HG02588 (cell line): ENCODE results near the gene APPL2.
"Not testable (repeated sequence)": the region's sequence is repeated elsewhere in the genome, so short reads cannot be mapped to it uniquely, and the experiment has no call there.

ENCODE experiments used
- ATAC-seq: cut with Tn5 transposase; IDR thresholded peaks from one replicate; pipeline ENCODE4 v1.9.1; 2021; ENCODE audit warnings: mild to moderate bottlenecking, moderate library complexity; ENCODE audit not compliant: unreplicated experiment

APPL2 gene

DNA sequence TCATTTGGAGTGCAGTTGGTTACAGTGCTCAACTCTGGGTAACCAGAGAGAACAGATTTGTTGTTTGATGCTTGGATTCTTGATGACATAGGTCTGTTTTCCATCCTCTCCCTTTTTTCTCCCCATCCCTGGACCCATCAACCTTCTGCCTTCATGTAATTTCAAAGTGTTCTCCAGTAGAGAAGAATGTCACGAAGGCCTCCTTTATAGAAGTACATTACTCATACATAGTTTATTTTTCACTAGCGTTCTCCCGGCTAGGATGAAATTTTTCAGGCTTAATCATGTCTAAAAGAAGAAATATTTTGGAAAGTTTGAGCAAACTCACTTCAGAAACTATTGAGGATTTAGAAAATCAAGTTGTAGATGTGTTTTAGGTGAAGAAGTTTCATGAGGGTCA is 20.9 kb upstream of the APPL2 start:
- no peak for ATAC-seq

DNA sequence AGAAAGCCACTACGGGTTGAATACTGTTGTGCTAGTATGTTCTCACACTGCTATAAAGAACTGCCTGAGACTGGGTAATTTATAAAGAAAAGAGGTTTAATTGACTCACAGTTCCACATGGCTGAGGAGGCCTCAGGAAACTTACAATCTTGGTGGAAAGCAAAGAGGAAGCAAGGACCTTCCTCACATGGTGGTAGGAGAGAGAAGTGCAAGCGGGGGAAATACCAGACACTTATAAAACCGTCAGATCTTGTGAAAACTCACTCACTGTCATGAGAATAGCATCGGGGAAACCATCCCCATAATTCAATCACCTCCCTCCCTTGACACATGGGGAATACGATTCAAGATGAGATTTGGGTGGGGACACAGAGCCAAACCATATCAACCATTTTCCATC is 20.5 kb upstream of the APPL2 start:
- ATAC-seq, result not testable (repeated sequence)

DNA sequence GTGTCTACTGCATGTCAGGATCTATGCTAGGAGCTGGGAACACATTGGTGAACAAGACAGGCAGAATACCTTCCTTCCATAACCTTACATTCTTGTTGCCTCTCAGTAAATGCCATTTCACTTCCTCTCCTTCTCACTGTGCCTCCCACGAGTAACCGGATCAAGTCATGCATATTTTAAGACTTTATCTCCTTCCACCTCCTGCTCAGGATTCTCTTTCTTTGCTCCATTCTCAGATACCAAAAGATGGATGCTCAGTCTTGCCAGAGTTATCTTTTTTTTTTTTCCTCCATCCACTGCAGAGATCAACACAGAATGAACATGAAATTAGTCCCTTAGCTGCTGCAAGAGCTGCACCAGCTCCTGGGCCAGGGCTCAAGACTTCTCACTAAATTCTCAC is 20.0 kb upstream of the APPL2 start:
- ATAC-seq, result no peak

DNA sequence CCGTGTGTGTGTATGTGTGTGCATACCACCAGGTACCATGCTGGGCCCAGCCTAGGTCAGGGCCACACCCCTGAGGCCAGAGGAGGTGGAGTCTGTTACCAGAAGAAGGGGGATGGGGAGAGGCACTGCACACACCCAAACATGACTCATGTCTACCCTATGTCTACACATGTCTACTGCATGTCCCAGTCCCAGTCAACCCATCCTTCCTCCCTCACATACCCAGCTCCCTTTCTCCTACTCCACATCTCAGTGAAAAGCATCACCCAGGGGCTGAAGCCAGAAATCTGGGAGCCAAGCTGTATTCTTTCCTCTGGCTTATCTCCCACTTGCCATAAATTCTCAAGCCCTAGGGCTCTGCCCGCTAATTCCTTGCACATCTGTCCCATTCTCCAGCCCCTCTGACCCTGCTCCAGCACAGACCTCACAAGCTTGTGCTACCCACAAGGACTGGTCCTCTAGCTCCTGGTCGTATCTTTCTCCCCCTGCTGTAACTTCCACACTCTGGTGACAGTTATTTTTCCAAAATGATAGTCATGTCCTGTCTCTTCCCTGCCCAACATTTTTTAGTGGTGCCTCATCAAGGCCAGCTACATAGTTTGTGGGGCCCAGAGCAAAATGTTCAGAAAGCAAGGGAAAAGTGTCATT is 18.0 kb upstream of the APPL2 start:
- no peak for ATAC-seq

DNA sequence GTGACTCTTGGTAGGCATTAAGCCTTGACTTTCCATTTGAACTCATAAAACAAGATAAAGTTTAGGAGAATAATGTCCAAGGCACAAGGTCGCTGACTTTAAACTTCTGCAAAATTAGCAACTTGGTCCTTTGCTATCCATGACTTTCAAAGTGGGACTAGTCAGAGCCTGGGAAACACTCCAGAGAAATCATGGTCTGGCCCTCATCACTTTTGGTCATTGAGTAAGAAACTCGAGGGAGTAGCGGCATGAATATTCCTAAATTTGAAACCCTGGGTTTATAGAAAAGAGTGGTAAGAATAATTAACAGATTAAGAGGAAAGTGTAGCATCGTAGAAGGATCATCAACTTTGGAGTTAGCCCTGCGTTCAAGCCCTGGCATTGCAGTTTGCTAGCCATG is 16.9 kb upstream of the APPL2 start:
- no peak for ATAC-seq

DNA sequence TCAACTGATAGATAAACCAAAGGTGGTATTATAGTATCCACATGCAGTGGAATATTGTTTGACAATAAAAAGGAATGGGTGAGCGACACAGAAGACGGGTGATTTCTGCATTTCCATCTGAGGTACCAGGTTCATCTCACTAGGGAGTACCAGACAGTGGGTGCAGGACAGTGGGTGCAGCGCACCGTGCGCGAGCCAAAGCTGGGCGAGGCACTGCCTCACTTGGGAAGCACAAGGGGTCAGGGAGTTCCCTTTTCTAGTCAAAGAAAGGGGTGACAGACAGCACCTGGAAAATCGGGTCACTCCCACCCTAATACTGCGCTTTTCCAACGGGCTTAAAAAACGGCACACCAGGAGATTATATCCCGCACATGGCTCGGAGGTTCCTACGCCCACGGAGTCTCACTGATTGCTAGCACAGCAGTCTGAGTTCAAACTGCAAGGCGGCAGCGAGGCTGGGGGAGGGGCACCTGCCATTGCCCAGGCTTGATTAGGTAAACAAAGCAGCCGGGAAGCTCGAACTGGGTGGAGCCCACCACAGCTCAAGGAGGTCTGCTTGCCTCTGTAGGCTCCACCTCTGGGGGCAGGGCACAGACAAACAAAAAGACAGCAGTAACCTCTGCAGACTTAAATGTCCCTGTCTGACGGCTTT is 9.9 kb upstream of the APPL2 start:
- ATAC-seq, result not testable (repeated sequence)

DNA sequence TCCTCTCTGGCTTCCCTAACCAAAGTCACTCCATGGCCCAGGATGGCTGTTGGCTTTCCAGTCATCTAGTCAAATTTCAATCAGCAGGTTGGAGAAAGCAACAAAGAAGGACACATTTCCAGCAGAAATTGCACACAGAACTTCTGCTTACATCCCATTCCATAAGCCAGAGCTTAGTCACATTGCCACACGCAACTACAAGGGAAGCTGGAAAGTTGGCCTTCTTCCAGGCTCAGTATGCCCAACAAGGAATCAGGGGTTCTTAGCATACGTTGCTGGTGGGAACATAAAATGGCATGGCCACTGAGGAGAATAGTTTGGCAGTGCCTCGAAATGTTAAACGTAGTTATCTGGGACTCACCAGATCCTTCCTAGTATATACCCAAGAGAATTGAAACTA is 9.3 kb upstream of the APPL2 start:
- ATAC-seq, result no peak

DNA sequence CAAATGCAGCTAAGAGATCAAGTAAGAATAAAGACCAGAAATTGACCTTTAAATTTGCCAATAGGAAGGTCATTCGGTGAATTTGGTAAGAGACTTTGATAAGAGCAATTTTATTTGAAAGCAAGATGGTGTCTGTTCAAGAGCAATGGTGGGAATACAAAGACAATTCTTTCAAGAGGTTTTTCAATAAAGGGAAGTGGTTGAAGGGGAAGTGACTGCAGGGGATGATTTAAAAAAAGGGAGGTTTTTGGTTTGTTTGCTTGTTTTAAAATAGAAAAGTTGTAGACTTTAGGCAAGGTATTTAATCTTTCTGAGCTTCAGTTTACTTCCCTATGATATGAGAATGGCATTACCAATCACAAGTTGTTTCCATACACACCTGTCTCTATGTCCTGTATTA is 4.3 kb upstream of the APPL2 start:
- no peak for ATAC-seq

DNA sequence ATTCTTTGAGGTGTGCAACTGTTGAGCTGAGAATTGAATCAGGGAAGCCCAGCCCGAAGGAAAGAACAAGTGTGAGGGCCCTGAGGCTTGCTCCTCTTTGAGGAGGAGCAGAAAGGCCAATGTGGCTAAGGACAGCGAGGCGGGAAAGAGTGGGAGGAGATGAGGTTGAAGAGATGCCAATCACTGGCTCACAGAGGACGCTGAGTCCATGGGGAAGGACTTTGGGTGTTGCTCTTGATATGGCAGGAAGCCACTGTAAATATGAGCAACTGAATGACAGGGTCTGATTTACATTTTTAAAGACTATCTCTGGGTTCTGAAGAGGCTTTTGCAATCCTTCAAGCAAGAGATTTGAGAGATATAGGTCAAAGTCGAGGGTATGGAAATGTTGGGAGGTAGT is 3.3 kb upstream of the APPL2 start:
- no peak for ATAC-seq

DNA sequence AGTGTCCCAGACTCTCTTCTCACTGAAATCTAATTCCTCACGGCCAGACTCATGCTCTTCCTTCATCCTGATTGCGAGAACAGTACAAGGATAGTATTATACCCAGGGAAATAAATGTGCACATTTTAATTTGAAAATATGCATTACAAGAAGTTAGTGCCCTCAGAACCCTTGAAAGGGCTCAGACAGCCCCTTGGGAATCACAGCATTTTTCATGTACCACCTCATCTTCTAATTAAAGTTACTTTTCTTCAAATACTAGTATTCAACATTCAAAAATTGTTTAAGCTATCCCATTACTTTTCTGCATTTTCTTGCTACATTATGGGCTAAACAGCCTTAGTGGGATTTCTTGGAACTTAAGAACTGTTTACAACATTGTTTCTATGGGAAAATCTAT is 1.7 kb upstream of the APPL2 start:
- ATAC-seq, result no peak

DNA sequence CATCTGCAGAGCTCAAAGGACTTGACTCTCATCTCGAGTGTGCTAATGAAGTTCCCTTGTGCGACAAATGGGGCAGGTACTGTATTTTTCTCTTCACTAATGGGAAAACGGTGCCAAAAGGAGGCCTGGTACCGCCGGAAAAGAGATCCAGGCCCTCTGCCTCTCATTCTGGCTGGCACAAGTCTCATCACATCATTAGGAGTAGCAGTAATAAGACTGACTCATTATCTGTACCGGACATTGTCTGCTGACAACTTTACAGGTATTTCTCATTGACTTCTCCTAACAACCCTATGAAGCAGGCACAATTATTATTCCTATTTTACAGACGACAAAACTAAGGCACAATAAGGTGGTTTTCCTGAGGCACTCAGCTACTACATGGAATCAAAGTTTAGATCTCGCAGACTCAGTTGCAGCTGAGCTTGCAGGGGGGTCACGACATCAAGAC is 668 bp downstream of the APPL2 start:
- ATAC-seq, result no peak

DNA sequence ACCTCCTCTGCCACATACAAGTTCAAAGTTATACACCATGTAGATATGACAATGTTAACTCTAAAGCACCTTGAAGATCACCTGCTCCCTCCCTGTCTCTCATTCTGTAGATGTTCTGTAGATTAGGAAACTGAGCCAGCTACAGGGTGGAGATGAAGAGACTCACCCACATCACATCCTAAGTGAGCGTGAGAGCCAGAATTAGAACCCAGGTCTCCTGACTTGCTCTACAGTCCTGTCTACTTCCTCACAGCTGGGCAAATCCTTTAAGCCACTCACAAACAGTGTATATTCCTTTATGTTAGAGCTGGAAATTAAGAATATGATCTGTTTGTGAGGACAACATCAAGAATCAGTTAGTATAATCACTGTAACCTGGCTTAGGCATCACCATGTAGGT is 1.8 kb downstream of the APPL2 start:
- ATAC-seq, result no peak

DNA sequence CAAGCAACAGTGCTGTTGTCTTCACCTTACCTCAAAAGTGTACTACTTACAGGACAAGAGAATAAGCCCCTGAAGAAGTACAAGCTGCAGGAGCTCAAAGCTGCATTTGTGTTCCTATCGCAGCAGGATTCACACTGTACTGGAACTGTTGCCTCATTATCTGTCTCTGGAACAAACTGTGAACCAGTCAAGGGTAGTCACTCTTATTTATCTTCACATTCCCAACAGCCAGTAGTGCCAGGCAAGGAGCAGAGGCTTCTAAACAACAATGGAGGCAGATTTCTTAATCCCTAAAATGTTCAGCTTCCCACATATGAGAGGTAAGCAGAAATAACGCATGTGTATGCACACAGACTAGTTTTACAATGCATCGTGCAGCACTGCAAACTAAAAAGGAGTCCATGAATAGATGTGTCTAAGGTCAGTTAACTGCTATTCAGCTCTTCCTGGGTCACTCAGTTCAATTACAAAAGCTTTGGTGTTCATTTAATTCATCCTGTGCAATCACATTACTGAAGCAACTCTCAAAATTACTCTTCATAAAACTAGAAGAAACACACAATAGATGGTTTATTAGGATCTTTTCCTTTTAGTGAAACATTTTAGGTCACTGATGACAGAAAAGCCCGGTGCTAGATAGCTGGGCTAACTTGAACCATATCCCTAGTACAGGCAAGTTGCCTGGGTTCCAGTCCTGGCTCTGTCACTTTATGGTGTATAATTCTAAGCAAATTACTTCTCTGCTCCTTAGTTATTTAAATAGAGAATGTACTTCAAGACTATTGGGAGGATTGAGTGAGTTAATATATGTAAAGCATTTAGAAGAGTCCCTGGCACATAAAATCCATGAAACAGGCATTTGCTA is 2.7 kb downstream of the APPL2 start:
- ATAC-seq, result no peak

DNA sequence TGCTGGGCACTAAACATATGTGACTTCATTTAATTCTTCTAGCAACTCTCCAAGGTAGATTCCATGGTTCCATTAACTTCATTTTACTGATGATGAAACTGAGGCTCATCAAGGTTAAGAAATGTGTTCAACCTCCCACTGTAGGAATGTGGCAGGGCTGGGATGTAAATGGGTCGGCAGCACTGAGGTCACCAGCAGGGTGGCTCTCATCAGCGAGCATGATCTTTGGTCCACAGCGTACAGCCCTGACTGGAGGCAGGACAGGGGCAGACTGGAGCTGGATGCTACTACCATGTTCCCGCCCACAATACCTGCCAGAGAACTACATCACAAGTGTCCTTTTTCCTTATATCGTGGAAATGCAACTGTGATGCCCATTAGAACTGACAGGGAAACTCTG is 4.6 kb downstream of the APPL2 start:
- ATAC-seq, result no peak

DNA sequence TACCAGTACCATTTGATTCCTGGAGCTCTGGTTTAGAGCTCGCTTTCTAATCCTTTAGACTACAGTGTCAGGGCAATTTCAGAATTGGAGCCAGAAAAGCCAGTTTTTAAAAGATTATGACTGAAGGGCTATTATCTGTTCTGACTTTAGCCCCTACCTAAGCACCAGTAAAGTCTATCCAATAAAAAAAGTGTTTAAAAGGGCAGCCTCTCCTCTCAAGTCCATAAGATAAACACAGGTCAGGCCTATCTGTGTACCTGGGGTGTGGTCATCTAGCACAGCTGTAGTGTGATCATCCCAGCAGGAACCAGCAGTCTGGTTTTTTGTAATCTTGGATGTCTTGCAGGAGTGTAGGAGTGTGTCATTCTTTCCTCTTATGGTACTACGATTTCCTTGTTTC is 6.6 kb downstream of the APPL2 start:
- ATAC-seq, result no peak

DNA sequence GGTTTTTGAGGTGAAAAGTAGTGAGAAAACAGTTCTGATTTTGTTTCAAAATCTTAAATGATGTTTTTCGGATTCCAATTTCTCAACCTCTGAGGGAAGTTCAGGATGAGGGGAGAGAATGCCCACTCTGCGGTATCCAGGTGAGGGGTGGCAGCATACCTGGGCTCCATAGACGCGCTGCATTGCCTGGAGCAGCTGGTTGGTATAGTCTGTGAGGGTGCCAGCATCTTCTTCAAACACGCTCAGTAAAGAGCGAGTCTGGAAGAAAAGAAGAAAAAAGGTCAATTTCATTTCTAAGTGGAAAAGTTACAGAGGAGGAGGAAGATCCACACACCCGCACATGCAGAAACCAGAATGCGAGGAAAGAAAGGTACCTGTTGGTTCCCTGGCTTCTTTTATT is 7.0 kb downstream of the APPL2 start:
- no peak for ATAC-seq

DNA sequence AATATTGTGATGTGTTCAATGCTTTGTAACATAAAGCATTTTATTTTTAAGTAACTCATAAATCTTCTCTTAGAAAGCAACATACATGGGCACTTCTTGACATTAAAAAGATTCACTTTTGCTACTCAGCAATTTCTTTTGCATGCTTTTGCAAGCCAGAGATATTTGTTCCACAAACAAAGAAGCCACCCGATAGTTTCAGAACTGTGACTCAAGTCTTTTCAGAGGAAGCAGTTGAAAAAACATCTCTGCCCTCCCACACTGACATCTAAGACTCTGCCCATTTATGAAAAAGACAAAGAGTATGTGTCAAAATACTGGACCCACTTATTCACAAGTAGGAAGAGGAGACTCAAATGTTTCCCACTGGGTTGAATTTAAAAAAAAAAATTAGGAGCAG is 7.5 kb downstream of the APPL2 start:
- no peak for ATAC-seq

DNA sequence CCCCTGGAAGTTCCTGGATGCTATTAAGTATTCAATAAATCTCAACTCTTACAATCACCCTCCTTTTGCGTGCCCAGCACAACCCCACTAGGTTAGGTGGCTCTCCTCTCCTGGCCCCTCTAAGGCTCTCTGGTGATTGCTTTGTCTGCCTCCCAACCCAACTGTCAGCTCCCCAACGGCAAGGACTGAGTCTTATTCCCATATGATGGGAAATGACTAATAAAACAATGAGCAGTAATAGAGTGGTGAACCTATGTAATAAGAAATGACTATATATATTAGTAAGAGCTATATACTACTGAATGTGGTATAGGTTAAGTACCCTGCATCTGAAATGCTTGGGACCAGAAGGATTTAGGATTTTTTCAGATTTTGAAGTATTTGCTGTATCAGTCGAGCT is 8.1 kb downstream of the APPL2 start:
- ATAC-seq, result no peak

DNA sequence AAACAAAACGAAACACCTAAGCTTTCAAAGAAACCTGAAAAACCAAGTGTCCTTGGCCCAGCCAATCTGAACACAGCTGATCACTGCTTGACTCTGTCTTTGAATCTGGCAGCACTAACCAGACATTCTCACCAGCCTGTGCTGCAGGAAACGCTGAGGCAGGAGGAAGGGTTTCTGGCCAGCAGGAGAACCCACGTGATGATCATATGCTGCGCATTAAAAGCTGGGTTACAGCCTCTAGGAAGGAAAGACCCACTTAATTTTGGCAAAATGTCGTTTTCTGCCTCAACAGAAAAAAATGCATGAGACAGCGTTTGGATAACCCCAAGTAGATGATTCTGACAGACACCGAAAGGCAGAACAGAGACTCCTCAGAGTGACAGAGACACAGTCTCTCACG is 9.8 kb downstream of the APPL2 start:
- no peak for ATAC-seq

DNA sequence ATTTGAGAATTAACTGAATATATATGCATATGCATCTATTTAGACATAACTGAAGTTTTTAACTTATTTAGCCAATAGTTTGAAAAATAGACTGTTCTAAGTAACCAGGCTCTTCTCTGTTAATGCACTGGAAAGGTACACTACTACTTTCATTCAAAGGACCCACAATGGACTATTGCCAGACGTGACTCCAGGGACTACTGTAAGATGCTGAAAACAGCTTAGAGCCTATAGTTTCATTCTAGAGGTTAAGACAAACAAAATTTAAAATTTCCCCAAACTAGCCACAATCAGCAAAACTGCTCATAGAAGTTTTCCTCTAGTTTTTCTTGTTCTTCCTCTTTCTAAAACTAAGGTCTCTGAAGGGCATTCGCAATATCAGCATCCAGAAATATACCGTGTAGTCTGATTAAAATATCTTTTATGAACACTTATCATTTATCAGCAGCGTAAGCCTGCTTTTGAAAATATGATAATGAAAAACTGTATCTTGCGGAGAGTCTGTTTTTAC is 10.4 kb downstream of the APPL2 start:
- ATAC-seq, result no peak

DNA sequence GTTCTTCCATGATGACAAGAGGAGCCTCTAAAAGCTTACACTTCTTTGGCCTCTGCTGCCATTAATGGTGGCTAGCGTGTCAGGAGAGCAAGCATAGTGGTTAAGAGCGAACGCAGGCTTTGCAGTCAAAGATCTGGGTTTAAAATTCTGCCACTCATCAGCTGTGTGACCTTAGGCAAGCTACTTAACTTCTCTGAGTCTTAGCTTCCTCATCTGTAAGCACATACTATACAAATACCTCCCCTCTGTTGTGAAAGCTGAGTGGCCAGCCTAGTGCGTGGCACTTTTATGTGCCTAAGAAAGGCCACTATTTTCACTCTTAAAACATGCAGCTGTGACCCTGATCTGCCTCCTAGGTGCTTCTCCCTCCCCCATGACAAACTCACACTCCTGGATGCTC is 11.6 kb downstream of the APPL2 start:
- ATAC-seq, result no peak

DNA sequence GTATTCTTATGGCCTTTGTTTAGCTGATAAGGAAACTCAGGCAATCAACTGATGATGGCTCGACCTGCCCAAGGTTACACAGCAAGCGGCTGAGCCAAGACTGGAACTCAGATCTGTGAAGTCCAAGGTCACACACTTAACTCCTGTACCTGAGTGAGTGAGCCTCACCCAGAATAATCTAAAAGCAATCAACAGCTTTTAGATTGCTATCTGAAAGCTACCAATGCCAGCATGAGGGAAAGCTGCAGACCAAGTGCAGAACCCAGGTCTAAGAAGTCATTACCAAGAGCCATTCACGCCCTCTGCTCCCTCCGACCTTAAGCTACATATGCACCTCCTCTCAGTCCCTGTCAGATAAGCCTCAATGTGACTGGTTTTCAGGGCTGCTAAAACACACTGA is 12.1 kb downstream of the APPL2 start:
- ATAC-seq, result no peak
